GM18520 (cell line): ENCODE data around the gene KCTD16.

Experiments
- ATAC-seq: cut with Tn5 transposase; IDR thresholded peaks from one replicate; pipeline ENCODE4 v1.9.1; 2021; ENCODE audit not compliant: unreplicated experiment

Gene KCTD16

GRCh38 chr5:144281784-144282183, 111.1 kb downstream of the KCTD16 start:
- no peak for ATAC-seq

DNA sequence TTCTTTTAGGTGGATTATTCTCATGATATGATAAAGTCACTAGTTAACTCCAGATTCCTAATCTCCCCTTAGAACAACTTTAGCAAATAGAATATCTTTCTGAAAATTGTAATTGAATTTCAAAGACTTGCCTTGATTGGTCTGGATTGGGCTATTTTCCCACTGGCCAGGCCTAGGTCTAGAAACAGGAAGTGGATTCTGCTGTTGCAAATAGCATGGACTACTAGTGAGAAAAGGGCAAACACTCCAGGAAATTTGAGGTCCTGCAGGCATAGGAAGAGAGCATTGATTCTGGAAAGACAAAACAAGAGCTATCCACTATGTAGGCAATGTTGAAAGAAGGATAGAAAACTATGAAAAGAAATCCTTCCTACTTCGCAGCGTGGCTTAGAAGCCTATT, 113.4 kb downstream of the KCTD16 start:
- no peak for ATAC-seq

DNA sequence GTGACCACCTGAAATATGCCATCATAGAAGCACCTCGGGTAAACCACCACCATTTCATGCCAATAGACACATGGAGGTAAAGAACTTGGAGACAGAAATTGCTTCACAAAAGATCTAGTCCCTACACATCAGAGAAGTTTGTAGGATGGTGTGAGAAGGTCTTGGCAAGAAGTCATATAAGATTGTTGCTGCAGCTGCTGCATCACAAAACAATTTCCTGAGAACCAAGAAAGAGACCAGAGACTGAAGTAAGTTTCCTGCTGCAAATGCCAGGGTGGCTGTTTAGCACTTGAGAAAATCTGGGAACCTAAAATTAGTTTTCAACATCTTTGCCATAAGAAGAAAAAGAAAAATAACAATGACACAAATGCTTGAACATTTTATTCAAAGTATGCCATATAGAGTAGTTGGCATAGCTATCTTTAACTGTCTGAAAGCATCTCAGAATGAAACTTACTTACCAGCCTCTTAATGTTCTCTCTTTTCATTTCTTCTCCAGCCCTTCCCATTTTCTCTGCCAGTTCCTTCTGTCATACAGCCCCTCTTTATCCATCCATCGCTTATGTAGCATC, 114.3 kb downstream of the KCTD16 start:
- ATAC-seq: no peak

DNA sequence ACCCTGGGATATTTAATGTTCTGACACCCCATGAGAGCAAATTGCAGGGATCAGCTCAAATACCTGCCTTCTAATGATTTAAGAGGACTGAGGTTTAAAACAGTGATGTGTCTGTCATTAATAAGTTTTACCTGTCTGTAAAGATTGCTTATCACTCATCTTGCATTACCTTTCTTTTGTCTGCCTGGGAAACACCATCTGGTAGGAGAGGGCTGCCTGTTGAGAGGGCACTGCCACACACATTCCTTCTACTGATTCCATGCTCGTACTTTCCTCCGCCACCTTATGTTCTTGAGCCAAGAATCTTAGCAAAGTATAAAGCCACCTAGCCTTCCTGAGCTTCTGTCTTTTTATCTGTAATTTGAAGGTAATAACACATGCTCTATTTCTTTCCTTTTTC, 118.6 kb downstream of the KCTD16 start:
- ATAC-seq: no peak

DNA sequence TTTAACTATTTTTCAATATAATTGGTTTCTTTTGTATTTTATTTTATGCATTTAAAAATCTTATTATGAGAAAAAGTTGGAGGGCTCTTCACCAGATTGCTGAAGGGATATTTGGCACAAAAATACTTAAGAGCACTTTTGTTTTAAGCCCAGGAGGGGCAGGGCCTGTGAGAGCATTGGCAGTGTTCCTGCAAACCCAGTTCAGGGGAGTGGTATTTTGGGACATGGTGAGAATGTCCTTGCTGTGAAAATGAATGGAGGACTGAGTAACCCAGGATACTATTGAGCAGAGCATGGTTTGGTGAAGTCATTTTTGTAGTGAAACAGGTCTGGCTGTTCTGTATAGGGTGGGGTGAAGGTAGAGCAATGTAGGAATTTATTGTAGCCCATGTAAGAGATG, 121.4 kb downstream of the KCTD16 start:
- no peak for ATAC-seq

DNA sequence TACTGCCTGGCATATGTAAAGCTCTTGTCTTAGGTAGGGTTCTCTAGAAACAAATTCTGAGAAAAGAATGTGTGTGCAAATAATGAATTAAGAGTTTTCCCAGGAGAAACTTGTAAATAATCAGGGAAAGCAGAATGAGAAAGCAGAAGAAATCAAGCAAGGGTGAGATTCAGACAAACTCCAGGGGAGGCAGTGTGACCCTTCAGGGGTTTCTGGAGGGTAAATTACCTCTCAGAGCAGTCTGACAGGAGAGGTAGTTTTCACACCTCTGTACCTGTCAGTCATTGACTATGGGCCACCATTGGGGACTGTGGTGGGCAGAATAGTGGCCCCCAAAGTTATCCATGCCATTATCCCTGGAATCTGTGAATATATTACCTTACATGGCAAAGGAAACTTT, 124.6 kb downstream of the KCTD16 start:
- no peak for ATAC-seq

DNA sequence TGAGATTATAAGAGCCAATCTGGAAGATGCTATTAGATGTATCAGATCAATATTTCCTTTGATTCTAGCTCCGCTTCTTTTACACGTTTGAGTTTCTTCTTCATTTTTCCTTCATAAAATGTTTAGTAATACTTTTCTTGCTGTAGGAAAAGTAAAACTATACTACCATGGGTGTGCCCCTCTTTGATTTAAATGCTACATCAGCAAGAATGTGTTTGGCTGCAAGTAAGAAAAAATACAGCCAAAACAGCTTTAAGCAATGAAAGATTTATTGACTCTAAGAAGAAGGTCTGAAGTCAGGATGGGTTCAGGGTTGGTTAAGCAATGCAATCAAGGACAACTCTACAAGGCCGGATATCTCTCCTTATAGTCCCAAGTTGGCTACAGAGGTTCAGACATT, 126.4 kb downstream of the KCTD16 start:
- no peak for ATAC-seq

GRCh38 chr5:144298658-144299057, 128.0 kb downstream of the KCTD16 start:
- ATAC-seq: no peak

- ATAC-seq: peak; percentile 43
Measured at GRCh38 chr5:144304688-144305087, 134.0 kb downstream of the KCTD16 start.

GRCh38 chr5:144307736-144308135, 137.1 kb downstream of the KCTD16 start:
- ATAC-seq: no peak

- ATAC-seq: no peak
Measured at GRCh38 chr5:144308174-144308573, 137.5 kb downstream of the KCTD16 start.

GRCh38 chr5:144308906-144309670, 138.4 kb downstream of the KCTD16 start:
- no peak for ATAC-seq

DNA sequence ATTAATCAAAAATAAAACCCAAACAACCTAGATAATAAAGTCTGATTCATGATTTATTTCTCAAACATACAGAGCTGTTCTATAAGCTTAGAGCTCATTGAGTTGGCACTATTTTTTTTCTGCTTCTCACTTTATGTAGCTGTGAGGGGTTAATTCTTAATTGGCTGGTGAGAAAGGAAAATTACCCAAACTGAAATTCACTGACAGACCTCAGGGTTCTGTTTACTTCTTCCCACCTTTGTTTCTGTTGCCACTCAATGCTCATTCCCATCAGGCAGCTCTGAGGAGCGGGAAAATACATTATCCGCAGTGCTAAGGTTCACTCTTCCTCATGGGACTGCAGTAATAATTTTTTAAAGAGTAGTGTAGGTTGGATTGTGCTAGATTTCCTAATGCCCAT, 139.9 kb downstream of the KCTD16 start:
- no peak for ATAC-seq

DNA sequence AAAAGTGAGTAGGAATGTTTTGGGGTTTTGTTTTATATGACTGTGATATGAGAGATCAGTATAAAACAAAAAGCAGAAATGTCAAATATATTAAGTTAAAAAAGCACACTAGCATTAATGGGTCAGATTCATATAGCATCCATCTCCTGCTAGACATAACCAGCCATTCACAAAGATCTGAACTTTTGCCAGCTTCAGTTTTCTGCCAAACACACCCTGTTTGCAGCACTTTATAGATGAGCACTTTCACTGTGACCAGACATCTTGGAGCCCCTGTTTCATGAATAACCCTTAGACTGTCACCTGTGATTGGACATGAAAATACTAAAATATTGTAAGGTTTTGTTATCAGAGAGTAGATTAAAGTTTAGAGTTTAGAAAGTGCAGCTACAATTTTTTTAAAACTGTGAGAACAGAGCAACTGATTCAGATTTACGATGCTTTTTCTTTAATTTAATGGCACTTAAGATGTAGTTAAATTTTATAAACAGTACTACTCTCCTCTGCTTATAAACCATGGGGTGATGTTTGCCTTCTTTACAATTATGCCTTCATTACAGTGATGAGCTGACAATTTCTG, 142.6 kb downstream of the KCTD16 start:
- no peak for ATAC-seq

GRCh38 chr5:144315026-144315425, 144.4 kb downstream of the KCTD16 start:
- ATAC-seq: no peak

GRCh38 chr5:144315994-144316634, 145.4 kb downstream of the KCTD16 start:
- no peak for ATAC-seq

- no peak for ATAC-seq
Measured at GRCh38 chr5:144318011-144318410, 147.3 kb downstream of the KCTD16 start.

DNA sequence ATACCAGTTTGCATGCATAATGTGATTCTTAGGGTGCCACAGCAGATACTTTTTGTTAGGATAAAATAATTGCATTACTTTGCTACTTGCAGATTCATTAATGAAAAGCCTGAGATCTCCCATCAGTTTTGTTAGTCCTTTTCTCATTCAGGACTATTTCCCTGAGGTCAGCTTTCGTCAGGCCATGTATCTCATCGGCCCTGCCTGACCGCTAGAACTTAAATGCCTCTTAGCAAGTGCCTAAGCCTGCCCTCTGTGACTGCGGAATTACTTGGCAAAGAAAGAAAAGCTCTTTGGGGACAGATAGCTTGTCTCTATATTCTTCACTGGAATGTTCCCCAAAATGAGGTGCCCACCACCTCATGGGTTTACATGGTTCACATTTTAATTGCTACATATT, 147.8 kb downstream of the KCTD16 start:
- no peak for ATAC-seq

DNA sequence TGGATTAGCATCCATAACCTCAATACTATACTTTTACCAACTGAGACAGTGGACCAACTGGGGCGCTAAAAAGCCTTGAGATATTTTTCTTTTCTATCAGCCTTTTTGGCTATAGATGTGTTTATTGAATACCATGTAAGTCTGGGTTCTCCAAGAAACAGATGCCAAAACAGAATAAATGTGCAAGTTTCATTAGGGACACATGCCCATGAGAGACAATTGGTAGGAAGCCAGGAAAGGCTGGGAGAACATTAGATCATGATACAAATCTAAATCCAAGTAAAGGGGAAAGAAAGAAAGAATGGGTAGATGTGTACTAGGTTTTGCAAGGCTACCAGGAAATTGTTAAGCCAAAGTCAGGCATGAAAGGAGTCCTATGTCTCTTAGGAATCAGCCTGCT, 152.5 kb downstream of the KCTD16 start:
- no peak for ATAC-seq

GRCh38 chr5:144325532-144325931, 154.9 kb downstream of the KCTD16 start:
- ATAC-seq: no peak

GRCh38 chr5:144328494-144328893, 157.8 kb downstream of the KCTD16 start:
- no peak for ATAC-seq

DNA sequence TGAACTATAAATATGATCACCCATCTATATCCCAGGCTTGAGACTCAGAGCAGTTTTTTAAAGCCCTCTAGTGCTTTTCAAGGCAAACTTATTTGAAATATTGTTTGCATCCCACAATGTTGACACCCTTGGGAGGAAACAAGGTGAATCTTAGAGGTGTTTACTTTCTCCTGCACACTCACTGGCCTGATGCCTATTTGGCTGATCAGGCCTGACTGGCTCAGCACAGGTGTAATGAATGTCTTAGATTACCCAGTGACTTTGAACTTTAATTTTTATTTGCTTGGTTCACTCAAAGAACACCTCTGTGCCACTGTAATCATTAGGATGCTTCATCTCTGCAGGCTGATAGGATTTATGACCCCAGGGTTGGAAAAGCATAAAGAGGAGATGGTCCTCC, 158.3 kb downstream of the KCTD16 start:
- no peak for ATAC-seq
